HL-60 (cell line): ENCODE data around the gene JPH4.

ENCODE experiments used
- DNase-seq, 2 experiments: peaks; one replicate each; pipeline ENCODE4 v3.0.0-alpha.2; 2010 to 2020; ENCODE audit warnings: low read depth in 1 of 2, low spot score in 1 of 2
- H3K27ac ChIP-seq: fragments of 250-450 bp; sonication (Bioruptor Pico); replicated peaks from 2 replicates; pipeline ENCODE4 v1.5.1; 2020; ENCODE audit warnings: mild to moderate bottlenecking, moderate library complexity
- H3K27me3 ChIP-seq: fragments of 250-450 bp; sonication (Bioruptor Pico); 2 replicates; pipeline ENCODE4 v1.5.1; 2021; ENCODE audit warnings: mild to moderate bottlenecking, moderate library complexity; ENCODE audit not compliant: insufficient read depth, poor library complexity, severe bottlenecking
- H3K4me3 ChIP-seq: replicated peaks from 2 replicates; pipeline ENCODE4 v1.5.1; 2011; ENCODE audit warnings: mild to moderate bottlenecking, control low read depth, low read length; ENCODE audit not compliant: insufficient read depth
- GABPA ChIP-seq: IDR thresholded peaks from 2 replicates; pipeline ENCODE4 v1.6.1; 2012; ENCODE audit warnings: low read depth
- POLR2AphosphoS5 ChIP-seq: IDR thresholded peaks from 2 replicates; pipeline ENCODE4 v1.6.1; 2012; ENCODE audit warnings: low read depth
- SPI1 ChIP-seq: IDR thresholded peaks from 2 replicates; pipeline ENCODE4 v1.6.1; 2012; ENCODE audit warnings: low read depth, mild to moderate bottlenecking, borderline replicate concordance
- TF ChIP-seq, protein P1 (sequence below): IDR thresholded peaks from 2 replicates; pipeline ENCODE4 v1.6.1; 2012; ENCODE audit warnings: low read depth; ENCODE audit not compliant: insufficient replicate concordance
- TF ChIP-seq, protein P2 (sequence below): IDR thresholded peaks from one replicate; pipeline ENCODE4 v1.5.1; 2011; ENCODE audit warnings: low read length, control low read depth, inconsistent platforms; ENCODE audit not compliant: insufficient read depth

The JPH4 gene

DNA sequence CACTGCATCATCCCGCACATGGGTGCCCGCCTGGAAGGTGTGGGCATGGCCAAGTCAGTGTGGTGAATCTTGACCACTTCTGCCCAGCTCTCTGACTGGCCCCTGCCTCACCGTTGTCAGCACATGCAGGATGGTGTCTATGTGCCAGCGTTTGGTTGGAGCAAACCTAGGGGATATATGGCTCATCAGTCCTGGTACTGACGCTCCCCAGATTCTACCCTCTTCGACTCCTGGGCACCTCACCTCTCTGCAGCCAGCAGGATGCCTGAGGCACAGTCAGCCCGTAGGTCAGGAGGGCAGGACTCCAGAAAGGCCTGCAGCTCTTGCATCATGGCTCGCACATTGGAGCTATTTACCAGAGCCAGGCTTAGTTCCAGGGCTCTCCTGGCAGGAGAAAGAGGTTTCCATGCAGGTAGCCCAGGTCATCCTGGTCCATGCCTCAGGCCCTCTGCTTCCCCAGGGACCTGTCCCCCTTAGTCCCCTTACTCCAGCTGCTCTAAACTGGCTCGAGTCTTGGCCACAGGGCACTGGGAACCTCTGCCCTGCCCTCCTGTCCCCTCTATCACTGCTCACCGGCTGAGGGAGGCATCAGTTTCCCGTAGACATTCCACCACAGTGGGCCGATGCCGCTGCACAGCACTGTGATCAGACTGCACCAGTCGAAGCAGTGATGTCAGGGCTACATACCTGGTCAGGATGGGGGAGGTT lies 15.0 kb downstream of the JPH4 start:
- no peak overlapping the region for H3K27ac ChIP-seq
- H3K27me3 ChIP-seq = no peaks in the 10 kb centered on the region
- no peak overlapping the region for H3K4me3 ChIP-seq
- DNase-seq = no peak
- TF ChIP-seq, protein P1, sequence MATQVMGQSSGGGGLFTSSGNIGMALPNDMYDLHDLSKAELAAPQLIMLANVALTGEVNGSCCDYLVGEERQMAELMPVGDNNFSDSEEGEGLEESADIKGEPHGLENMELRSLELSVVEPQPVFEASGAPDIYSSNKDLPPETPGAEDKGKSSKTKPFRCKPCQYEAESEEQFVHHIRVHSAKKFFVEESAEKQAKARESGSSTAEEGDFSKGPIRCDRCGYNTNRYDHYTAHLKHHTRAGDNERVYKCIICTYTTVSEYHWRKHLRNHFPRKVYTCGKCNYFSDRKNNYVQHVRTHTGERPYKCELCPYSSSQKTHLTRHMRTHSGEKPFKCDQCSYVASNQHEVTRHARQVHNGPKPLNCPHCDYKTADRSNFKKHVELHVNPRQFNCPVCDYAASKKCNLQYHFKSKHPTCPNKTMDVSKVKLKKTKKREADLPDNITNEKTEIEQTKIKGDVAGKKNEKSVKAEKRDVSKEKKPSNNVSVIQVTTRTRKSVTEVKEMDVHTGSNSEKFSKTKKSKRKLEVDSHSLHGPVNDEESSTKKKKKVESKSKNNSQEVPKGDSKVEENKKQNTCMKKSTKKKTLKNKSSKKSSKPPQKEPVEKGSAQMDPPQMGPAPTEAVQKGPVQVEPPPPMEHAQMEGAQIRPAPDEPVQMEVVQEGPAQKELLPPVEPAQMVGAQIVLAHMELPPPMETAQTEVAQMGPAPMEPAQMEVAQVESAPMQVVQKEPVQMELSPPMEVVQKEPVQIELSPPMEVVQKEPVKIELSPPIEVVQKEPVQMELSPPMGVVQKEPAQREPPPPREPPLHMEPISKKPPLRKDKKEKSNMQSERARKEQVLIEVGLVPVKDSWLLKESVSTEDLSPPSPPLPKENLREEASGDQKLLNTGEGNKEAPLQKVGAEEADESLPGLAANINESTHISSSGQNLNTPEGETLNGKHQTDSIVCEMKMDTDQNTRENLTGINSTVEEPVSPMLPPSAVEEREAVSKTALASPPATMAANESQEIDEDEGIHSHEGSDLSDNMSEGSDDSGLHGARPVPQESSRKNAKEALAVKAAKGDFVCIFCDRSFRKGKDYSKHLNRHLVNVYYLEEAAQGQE = no peak
- TF ChIP-seq SPI1 = no peak
- TF ChIP-seq, protein P2, sequence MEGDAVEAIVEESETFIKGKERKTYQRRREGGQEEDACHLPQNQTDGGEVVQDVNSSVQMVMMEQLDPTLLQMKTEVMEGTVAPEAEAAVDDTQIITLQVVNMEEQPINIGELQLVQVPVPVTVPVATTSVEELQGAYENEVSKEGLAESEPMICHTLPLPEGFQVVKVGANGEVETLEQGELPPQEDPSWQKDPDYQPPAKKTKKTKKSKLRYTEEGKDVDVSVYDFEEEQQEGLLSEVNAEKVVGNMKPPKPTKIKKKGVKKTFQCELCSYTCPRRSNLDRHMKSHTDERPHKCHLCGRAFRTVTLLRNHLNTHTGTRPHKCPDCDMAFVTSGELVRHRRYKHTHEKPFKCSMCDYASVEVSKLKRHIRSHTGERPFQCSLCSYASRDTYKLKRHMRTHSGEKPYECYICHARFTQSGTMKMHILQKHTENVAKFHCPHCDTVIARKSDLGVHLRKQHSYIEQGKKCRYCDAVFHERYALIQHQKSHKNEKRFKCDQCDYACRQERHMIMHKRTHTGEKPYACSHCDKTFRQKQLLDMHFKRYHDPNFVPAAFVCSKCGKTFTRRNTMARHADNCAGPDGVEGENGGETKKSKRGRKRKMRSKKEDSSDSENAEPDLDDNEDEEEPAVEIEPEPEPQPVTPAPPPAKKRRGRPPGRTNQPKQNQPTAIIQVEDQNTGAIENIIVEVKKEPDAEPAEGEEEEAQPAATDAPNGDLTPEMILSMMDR = no peak
- TF ChIP-seq GABPA = no peak
- TF ChIP-seq POLR2AphosphoS5 = no peak

DNA sequence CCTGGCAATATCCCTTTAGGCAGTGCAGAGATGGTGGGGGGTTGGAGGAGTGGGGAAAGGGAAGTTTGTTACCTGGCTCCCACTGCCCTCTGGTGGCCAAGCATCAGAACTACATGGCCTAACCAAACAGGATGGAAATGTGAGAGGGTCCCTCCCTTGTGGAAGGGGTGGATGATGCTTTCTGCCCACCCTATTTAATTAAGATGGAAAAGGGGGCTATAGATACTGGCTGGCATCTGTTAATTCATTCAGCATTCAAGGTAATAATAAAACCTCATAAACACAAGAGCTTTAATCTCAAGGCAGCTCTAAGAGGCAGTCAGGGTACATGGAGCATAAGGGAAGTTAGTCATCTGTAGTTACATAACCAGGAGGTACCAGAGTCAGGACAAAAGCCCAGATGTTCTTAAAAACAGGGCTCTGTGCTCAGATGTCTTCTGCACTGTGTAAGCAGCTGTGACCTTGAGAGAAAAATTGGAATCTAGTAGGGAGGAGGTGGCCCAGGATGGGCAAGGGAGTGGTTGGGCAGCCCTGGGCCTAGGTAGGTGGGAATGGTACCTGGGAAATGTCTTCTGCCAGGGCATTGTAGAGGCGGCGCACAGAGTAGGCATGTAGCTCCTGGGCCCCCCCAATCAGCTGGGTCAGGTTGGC lies 15.6 kb downstream of the JPH4 start:
- DNase-seq = peak in 1 of 2 experiments; percentile 61
- H3K27me3 ChIP-seq = no peaks in the 10 kb centered on the region
- no peak overlapping the region for H3K4me3 ChIP-seq
- TF ChIP-seq GABPA (no peak), POLR2AphosphoS5 (peak; percentile 19; the same call in 1 of the 2 replicates), SPI1 (no peak)
- TF ChIP-seq, protein P1 = no peak
- TF ChIP-seq, protein P2 = peak; percentile 93
- H3K27ac ChIP-seq = no peak overlapping the region

DNA sequence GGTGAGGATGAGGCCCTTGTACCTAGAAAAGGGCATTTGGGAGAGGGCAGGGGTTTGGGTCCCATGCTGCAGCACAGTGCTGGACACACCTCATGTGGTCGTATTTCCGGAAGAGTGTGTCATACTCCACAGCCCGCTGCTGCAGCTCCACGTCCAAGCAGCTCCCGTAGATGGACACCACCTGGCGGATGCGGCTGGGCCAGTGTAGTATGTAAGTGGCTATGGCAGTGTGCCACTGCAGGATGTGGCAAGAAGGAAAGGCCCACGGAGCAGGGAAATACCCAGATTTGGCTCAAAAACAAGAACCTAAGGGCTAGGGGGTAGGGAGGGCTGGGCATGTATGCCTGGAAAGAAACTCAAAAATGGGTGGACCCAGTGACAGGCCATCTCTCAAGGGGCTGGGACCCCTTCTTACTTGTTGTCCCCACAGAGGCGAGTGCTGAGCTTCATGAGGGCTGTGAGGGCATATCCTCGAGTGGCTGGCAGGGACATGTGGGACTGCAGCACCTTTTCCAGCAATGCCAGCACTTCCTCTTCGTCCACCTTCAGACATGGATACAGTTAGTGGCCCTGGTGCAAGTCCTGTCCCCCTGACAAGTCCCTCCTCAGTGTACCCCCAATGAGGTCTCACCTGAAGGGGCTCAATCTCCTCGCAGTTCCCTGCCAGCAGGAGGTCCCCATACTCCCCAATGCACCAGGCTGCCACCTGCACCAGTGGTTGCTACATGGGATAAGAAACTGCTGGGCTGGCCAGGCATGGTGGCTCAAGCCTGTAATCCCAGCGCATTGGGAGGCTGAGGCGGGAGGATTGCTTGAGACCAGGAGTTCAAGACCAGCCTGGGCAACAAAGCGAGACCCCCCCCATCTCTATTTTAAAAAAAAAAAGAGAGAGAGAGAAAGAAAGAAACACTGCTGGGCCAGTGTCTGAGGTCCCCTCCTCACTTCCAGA lies 16.4 kb downstream of the JPH4 start:
- Histone ChIP-seq H3K27me3 (no peaks in the 10 kb centered on the region), H3K27ac (no peak overlapping the region), H3K4me3 (no peak overlapping the region)
- DNase-seq = no peak
- TF ChIP-seq SPI1 (no peak), POLR2AphosphoS5 (peak; percentile 2; the same call in 1 of the 2 replicates)

DNA sequence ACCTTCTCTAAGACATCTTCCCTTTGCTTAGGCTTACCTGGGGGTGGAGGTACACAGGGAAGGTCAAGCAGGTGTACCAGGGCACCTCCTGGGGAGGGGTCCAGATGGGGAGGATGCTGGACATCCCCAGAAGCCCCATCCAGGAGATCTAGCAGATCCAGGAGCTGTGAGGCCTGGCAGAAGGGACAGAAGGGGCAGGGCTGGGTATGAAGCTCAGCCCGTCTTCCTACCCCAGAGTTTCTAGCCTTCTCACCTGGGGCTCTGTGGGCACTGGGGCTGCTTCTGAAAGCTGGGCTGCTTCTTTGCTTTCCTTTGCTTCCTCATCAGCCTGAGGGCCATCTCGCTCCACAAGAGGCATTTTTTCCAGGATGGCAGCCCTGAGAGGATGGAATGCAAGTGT lies 17.3 kb downstream of the JPH4 start:
- TF ChIP-seq, protein P2 = no peak
- TF ChIP-seq POLR2AphosphoS5 = 0 out of 2 replicates have a peak, but pooled peaks have one; percentile 26
- no peak overlapping the region for H3K27ac ChIP-seq
- no peak for DNase-seq
- H3K4me3 ChIP-seq = no peak overlapping the region
- H3K27me3 ChIP-seq = no peaks in the 10 kb centered on the region
